HepG2 (cell line): Measurements from ENCODE around the gene SUN1. TPM values are rescaled to one million over a fixed set of nuclear protein-coding genes. Genes with fewer than 3 reads are reported as not detected.

Experiments
- CAMTA2 ChIP-seq: sonication (generic); formaldehyde crosslinking; IDR thresholded peaks from 2 replicates; pipeline ENCODE4 v1.4.0; 2020; ENCODE audit warnings: mild to moderate bottlenecking, missing genetic modification reagents, borderline replicate concordance
- ELF1 ChIP-seq: sonication (generic); formaldehyde crosslinking; IDR thresholded peaks from 2 replicates; pipeline ENCODE4 v1.4.0; 2020; ENCODE audit warnings: missing genetic modification reagents
- GFI1 ChIP-seq: sonication (generic); formaldehyde crosslinking; IDR thresholded peaks from 2 replicates; pipeline ENCODE4 v1.5.0; 2020; ENCODE audit warnings: missing genetic modification reagents, mild to moderate bottlenecking, borderline replicate concordance
- HNRNPLL ChIP-seq: fragments of 200-400 bp; formaldehyde crosslinking; IDR thresholded peaks from 2 replicates; pipeline ENCODE4 v1.6.1; 2017; ENCODE audit warnings: mild to moderate bottlenecking, low read depth, low read length; ENCODE audit not compliant: poor library complexity, severe bottlenecking
- HNRNPUL1 ChIP-seq: fragments of 200-400 bp; formaldehyde crosslinking; IDR thresholded peaks from 2 replicates; pipeline ENCODE4 v1.6.1; 2017; ENCODE audit warnings: low read depth, mild to moderate bottlenecking, low read length, moderate library complexity
- KDM5B ChIP-seq: sonication (generic); formaldehyde crosslinking; IDR thresholded peaks from 2 replicates; pipeline ENCODE4 v1.4.0; 2020; ENCODE audit warnings: missing genetic modification reagents, mild to moderate bottlenecking, borderline replicate concordance
- PBX3 ChIP-seq: sonication (generic); formaldehyde crosslinking; IDR thresholded peaks from 2 replicates; pipeline ENCODE4 v1.8.1; 2023; ENCODE audit warnings: missing genetic modification reagents, inconsistent platforms, borderline replicate concordance
- PPARG ChIP-seq: conservative IDR thresholded peaks from 2 replicates; pipeline ENCODE4 v1.6.1; 2016; ENCODE audit warnings: missing biosample characterization, missing genetic modification reagents
- RBAK ChIP-seq: sonication (generic); formaldehyde crosslinking; IDR thresholded peaks from 2 replicates; pipeline ENCODE4 v1.5.1; 2020; ENCODE audit warnings: mild to moderate bottlenecking, missing genetic modification reagents
- SIN3A ChIP-seq: IDR thresholded peaks from 2 replicates; pipeline ENCODE4 v1.6.1; 2011; ENCODE audit warnings: low read depth, mild to moderate bottlenecking, control low read depth, low read length, borderline replicate concordance
- SKIL ChIP-seq: sonication (generic); formaldehyde crosslinking; IDR thresholded peaks from 2 replicates; pipeline ENCODE4 v1.8.0; 2022; ENCODE audit warnings: missing genetic modification reagents, mild to moderate bottlenecking, moderate library complexity, borderline replicate concordance
- SP2 ChIP-seq: sonication (generic); formaldehyde crosslinking; IDR thresholded peaks from 2 replicates; pipeline ENCODE4 v1.5.1; 2020; ENCODE audit warnings: mild to moderate bottlenecking, missing genetic modification reagents
- SRY ChIP-seq: sonication (generic); formaldehyde crosslinking; IDR thresholded peaks from 2 replicates; pipeline ENCODE4 v1.8.0; 2022; ENCODE audit warnings: mild to moderate bottlenecking, missing genetic modification reagents
- TOE1 ChIP-seq: sonication (generic); formaldehyde crosslinking; IDR thresholded peaks from 2 replicates; pipeline ENCODE4 v1.4.0; 2020; ENCODE audit warnings: mild to moderate bottlenecking, missing genetic modification reagents
- ZBTB7A ChIP-seq: sonication (generic); formaldehyde crosslinking; IDR thresholded peaks from 2 replicates; pipeline ENCODE4 v1.8.0; 2022; ENCODE audit warnings: mild to moderate bottlenecking, missing genetic modification reagents
- ZFAT ChIP-seq: sonication (generic); formaldehyde crosslinking; conservative IDR thresholded peaks from 2 replicates; pipeline ENCODE4 v1.8.1; 2023; ENCODE audit warnings: missing genetic modification reagents, inconsistent platforms
- ZNF138 ChIP-seq: sonication (generic); formaldehyde crosslinking; IDR thresholded peaks from 2 replicates; pipeline ENCODE4 v1.5.0; 2020; ENCODE audit warnings: mild to moderate bottlenecking, low read depth, missing genetic modification reagents
- ZNF333 ChIP-seq: sonication (generic); formaldehyde crosslinking; IDR thresholded peaks from 2 replicates; pipeline ENCODE4 v1.4.0; 2020; ENCODE audit warnings: mild to moderate bottlenecking, missing genetic modification reagents, borderline replicate concordance
- ZNF354B ChIP-seq: sonication (generic); formaldehyde crosslinking; IDR thresholded peaks from 2 replicates; pipeline ENCODE4 v1.8.0; 2022; ENCODE audit warnings: mild to moderate bottlenecking, missing genetic modification reagents
- ZNF772 ChIP-seq: sonication (generic); formaldehyde crosslinking; IDR thresholded peaks from 2 replicates; pipeline ENCODE4 v1.5.0; 2020; ENCODE audit warnings: mild to moderate bottlenecking, missing genetic modification reagents
- ZNF773 ChIP-seq: sonication (generic); formaldehyde crosslinking; IDR thresholded peaks from 2 replicates; pipeline ENCODE4 v1.4.0; 2020; ENCODE audit warnings: missing genetic modification reagents, borderline replicate concordance
- ZSCAN21 ChIP-seq: sonication (generic); formaldehyde crosslinking; IDR thresholded peaks from 2 replicates; pipeline ENCODE4 v1.8.0; 2022; ENCODE audit warnings: mild to moderate bottlenecking, missing genetic modification reagents, moderate library complexity, borderline replicate concordance
- ZSCAN31 ChIP-seq: sonication (generic); formaldehyde crosslinking; IDR thresholded peaks from 2 replicates; pipeline ENCODE4 v1.5.0; 2020; ENCODE audit warnings: low read depth, mild to moderate bottlenecking, missing genetic modification reagents
- polyA plus RNA-seq, 8 experiments: library from polyadenylated mRNA; depleted of rRNA in 3 of 8; stranded (reverse) in 7 of 8; unstranded in 1 of 8; fragments of >200 nt; fragmentation: Illumina TruSeq in 4 of 8; extraction: Trizol in 4 of 8; gene quantifications; 2 replicates each; pipeline versions ENCODE4 v1.2.1 to v1.2.3, GENCODE V29; 2011 to 2016; ENCODE audit warnings: low read depth in 4 of 8, missing spikeins in 1 of 8, mixed read lengths in 1 of 8; ENCODE audit not compliant: insufficient read depth in 1 of 8
- total RNA-seq, 5 experiments: library from RNA; depleted of rRNA; stranded (reverse); fragments of >200 nt; fragmentation: Illumina TruSeq; extraction: Trizol; gene quantifications; 2 replicates each; pipeline ENCODE4 v1.2.3, GENCODE V29; 2016; ENCODE audit warnings: low read depth in 1 of 5

SUN1 gene
- total and polyA plus RNA-seq, 2 of the 13 experiments (the other 11 are each of a cell fraction or from before 2014, with no cell fraction given): 47.0 to 126 TPM

GRCh38 chr7:815284-816216 lies 16.7 kb upstream of the SUN1 start (continued):
- TF ChIP-seq PBX3 (no peak), HNRNPUL1 (no peak), ZNF138 (no peak), KDM5B (peak; percentile 87; the same call in 1 of the 2 replicates), CAMTA2 (CRISPR knock-in tag) (0 out of 2 replicates have a peak, but pooled peaks have one; percentile 40), ELF1 (no peak), ZFAT (no peak), SRY (CRISPR knock-in tag) (no peak), TOE1 (no peak), SKIL (no peak), SP2 (CRISPR knock-in tag) (no peak), HNRNPLL (peak; percentile 47), ZBTB7A (CRISPR knock-in tag) (peak; percentile 98; the same call in 1 of the 2 replicates), ZNF333 (peak; percentile 27; the same call in 1 of the 2 replicates), ZSCAN21 (CRISPR knock-in tag) (no peak), PPARG (CRISPR knock-in tag) (no peak), ZNF773 (no peak), RBAK (CRISPR knock-in tag) (no peak), ZNF354B (CRISPR knock-in tag) (0 out of 2 replicates have a peak, but pooled peaks have one; percentile 86), GFI1 (CRISPR knock-in tag) (0 out of 2 replicates have a peak, but pooled peaks have one; percentile 24), ZSCAN31 (CRISPR knock-in tag) (no peak), ZNF772 (CRISPR knock-in tag) (no peak), SIN3A (0 out of 2 replicates have a peak, but pooled peaks have one; percentile 0)
